IMR-90 (cell line): ENCODE results near the gene GRIN2D. TPM values are rescaled to one million over a fixed set of nuclear protein-coding genes. Genes with fewer than 3 reads are reported as not detected.

Experiments
- ATAC-seq: fragments of 200-7000 bp; cut with Tn5 transposase; 2 replicates; pipeline ENCODE4 v1.9.1; 2020; ENCODE audit warnings: low read depth, mild to moderate bottlenecking, moderate library complexity
- BruUV-seq: library from RNA; stranded (reverse); fragments of 400-500 nt; replicated peaks from 2 replicates; lab custom pipeline; 2021; lab: Mats Ljungman, UMichigan
- CTCF ChIA-PET: fragments of 300-600 bp; formaldehyde crosslinking; extraction: SDS; loops from one replicate; lab custom pipeline; 2021; ENCODE audit warnings: antibody characterized with exemption; lab: Yijun Ruan, JAX
- POLR2A ChIA-PET: fragments of 300-600 bp; sonication (Branson Sonifier 250); formaldehyde crosslinking; loops from one replicate; lab custom pipeline; 2022; ENCODE audit warnings: antibody characterized with exemption; ENCODE audit not compliant: unreplicated experiment; lab: Charles Lee
- DNase-seq: peaks from one replicate; pipeline ENCODE4 v3.0.0; 2013
- H2AFZ ChIP-seq: replicated peaks from 2 replicates; pipeline ENCODE3; 2013; ENCODE audit warnings: low read length, mild to moderate bottlenecking; ENCODE audit not compliant: poor library complexity
- H2AK5ac ChIP-seq: 2 replicates; pipeline ENCODE4 v1.6.1; 2013; ENCODE audit warnings: low read depth, low read length, inconsistent platforms
- H2AK9ac ChIP-seq: replicated peaks from 2 replicates; pipeline ENCODE3; 2013; ENCODE audit warnings: mild to moderate bottlenecking, low read depth, low read length, moderate library complexity; ENCODE audit not compliant: poor library complexity
- H2BK120ac ChIP-seq: 2 replicates; pipeline ENCODE4 v1.6.1; 2013; ENCODE audit warnings: low read depth, low read length, inconsistent platforms
- H2BK15ac ChIP-seq: 3 replicates; pipeline ENCODE4 v1.6.1; 2013; ENCODE audit warnings: low read depth, low read length, inconsistent platforms
- H2BK20ac ChIP-seq: 2 replicates; pipeline ENCODE4 v1.6.1; 2013; ENCODE audit warnings: low read depth, mild to moderate bottlenecking, inconsistent platforms, low read length, moderate library complexity
- H2BK5ac ChIP-seq: 2 replicates; pipeline ENCODE4 v1.6.1; 2013; ENCODE audit warnings: mild to moderate bottlenecking, low read depth, low read length, inconsistent platforms; ENCODE audit not compliant: poor library complexity, severe bottlenecking
- H3K14ac ChIP-seq: replicated peaks from 2 replicates; pipeline ENCODE4 v1.6.1; 2013; ENCODE audit warnings: low read depth, low read length, inconsistent platforms
- H3K18ac ChIP-seq: 2 replicates; pipeline ENCODE4 v1.6.1; 2013; ENCODE audit warnings: low read depth, low read length, control low read depth
- H3K23ac ChIP-seq: 2 replicates; pipeline ENCODE4 v1.6.1; 2013; ENCODE audit warnings: low read depth, low read length, inconsistent platforms
- H3K27ac ChIP-seq: 2 replicates; pipeline ENCODE4 v1.5.1; 2013; ENCODE audit warnings: mild to moderate bottlenecking, control low read depth, low read length; ENCODE audit not compliant: insufficient read depth
- H3K27me3 ChIP-seq: 2 replicates; pipeline ENCODE4 v1.6.1; 2013; ENCODE audit warnings: low read length; ENCODE audit not compliant: control insufficient read depth, insufficient read depth
- H3K36me3 ChIP-seq: 2 replicates; pipeline ENCODE4 v1.6.1; 2013; ENCODE audit warnings: low read length, mixed read lengths; ENCODE audit not compliant: control insufficient read depth, insufficient read depth
- H3K4ac ChIP-seq: 2 replicates; pipeline ENCODE4 v1.6.1; 2013; ENCODE audit warnings: low read depth, low read length, inconsistent platforms
- H3K4me1 ChIP-seq: 2 replicates; pipeline ENCODE4 v1.6.1; 2013; ENCODE audit warnings: low read length, mixed read lengths; ENCODE audit not compliant: control insufficient read depth, insufficient read depth
- H3K4me2 ChIP-seq: 2 replicates; pipeline ENCODE4 v1.6.1; 2013; ENCODE audit warnings: low read depth, mild to moderate bottlenecking, control low read depth, low read length, moderate library complexity
- H3K4me3 ChIP-seq: 2 replicates; pipeline ENCODE4 v1.5.1; 2013; ENCODE audit warnings: low read depth, mild to moderate bottlenecking, control low read depth, low read length, moderate library complexity; ENCODE audit not compliant: insufficient read depth
- H3K56ac ChIP-seq: 2 replicates; pipeline ENCODE4 v1.6.1; 2013; ENCODE audit warnings: low read length, inconsistent platforms; ENCODE audit not compliant: insufficient read depth; ENCODE audit errors: extremely low read depth
- H3K79me1 ChIP-seq, 2 experiments: 2 replicates each; pipeline ENCODE4 v1.6.1; 2013; ENCODE audit warnings: low read length in 2 of 2, inconsistent platforms in 1 of 2, low read depth in 1 of 2
- H3K9ac ChIP-seq: 2 replicates; pipeline ENCODE4 v1.6.1; 2013; ENCODE audit warnings: low read depth, low read length, control low read depth
- H3K9me1 ChIP-seq: 2 replicates; pipeline ENCODE4 v1.6.1; 2013; ENCODE audit warnings: low read length, inconsistent platforms; ENCODE audit not compliant: insufficient read depth
- H3K9me3 ChIP-seq: 2 replicates; pipeline ENCODE4 v1.6.1; 2013; ENCODE audit warnings: low read length; ENCODE audit not compliant: control insufficient read depth, insufficient read depth
- H4K20me1 ChIP-seq: 2 replicates; pipeline ENCODE4 v1.6.1; 2013; ENCODE audit warnings: low read length, inconsistent platforms; ENCODE audit not compliant: insufficient read depth
- H4K5ac ChIP-seq: 2 replicates; pipeline ENCODE4 v1.6.1; 2013; ENCODE audit warnings: mild to moderate bottlenecking, low read depth, low read length, control low read depth
- H4K8ac ChIP-seq, 2 experiments: 2 replicates each; pipeline ENCODE4 v1.6.1; 2013; ENCODE audit warnings: low read depth in 2 of 2, low read length in 2 of 2, control low read depth in 1 of 2, inconsistent platforms in 1 of 2
- H4K91ac ChIP-seq: 2 replicates; pipeline ENCODE4 v1.6.1; 2013; ENCODE audit warnings: low read depth, low read length, inconsistent platforms; ENCODE audit not compliant: insufficient read depth
- CEBPB ChIP-seq: IDR thresholded peaks from 2 replicates; pipeline ENCODE4 v1.6.1; 2012; ENCODE audit warnings: low read depth, low read length, improper control_type of control experiment
- CHD1 ChIP-seq: IDR thresholded peaks from 2 replicates; pipeline ENCODE4 v1.6.1; 2012; ENCODE audit warnings: low read depth, low read length, improper control_type of control experiment
- CTCF ChIP-seq: conservative IDR thresholded peaks from 2 replicates; pipeline ENCODE4 v1.5.1; 2012; ENCODE audit warnings: mild to moderate bottlenecking, low read depth, low read length, improper control_type of control experiment
- ELK1 ChIP-seq: fragments of 150-350 bp; IDR thresholded peaks from 2 replicates; pipeline ENCODE4 v1.6.1; 2016; ENCODE audit warnings: low read depth, mild to moderate bottlenecking, low read length, moderate library complexity, borderline replicate concordance
- FOS ChIP-seq: fragments of 150-350 bp; IDR thresholded peaks from 2 replicates; pipeline ENCODE4 v1.6.1; 2016; ENCODE audit warnings: low read depth, low read length
- MAFK ChIP-seq: IDR thresholded peaks from 2 replicates; pipeline ENCODE4 v1.6.1; 2012; ENCODE audit warnings: low read depth, low read length, improper control_type of control experiment
- MAZ ChIP-seq: IDR thresholded peaks from 2 replicates; pipeline ENCODE4 v1.6.1; 2012; ENCODE audit warnings: low read depth, mild to moderate bottlenecking, low read length, improper control_type of control experiment, moderate library complexity, borderline replicate concordance
- MXI1 ChIP-seq: IDR thresholded peaks from 2 replicates; pipeline ENCODE4 v1.6.1; 2012; ENCODE audit warnings: low read depth, mild to moderate bottlenecking, low read length, moderate library complexity, borderline replicate concordance
- NFE2L2 ChIP-seq: fragments of 150-350 bp; IDR thresholded peaks from 2 replicates; pipeline ENCODE4 v1.6.1; 2016; ENCODE audit warnings: low read depth, mild to moderate bottlenecking, low read length
- POLR2A ChIP-seq: IDR thresholded peaks from 2 replicates; pipeline ENCODE4 v1.6.1; 2012; ENCODE audit warnings: mild to moderate bottlenecking, low read depth, low read length
- RAD21 ChIP-seq: IDR thresholded peaks from 2 replicates; pipeline ENCODE4 v1.6.1; 2012; ENCODE audit warnings: low read length, improper control_type of control experiment
- RCOR1 ChIP-seq: IDR thresholded peaks from 2 replicates; pipeline ENCODE4 v1.6.1; 2012; ENCODE audit warnings: mild to moderate bottlenecking, low read length, improper control_type of control experiment; ENCODE audit not compliant: insufficient replicate concordance
- RFX5 ChIP-seq: IDR thresholded peaks from 2 replicates; pipeline ENCODE4 v1.8.0; 2012; ENCODE audit warnings: low read depth, mild to moderate bottlenecking, low read length, moderate library complexity
- SMC3 ChIP-seq: fragments of 150-350 bp; IDR thresholded peaks from 2 replicates; pipeline ENCODE4 v1.6.1; 2016; ENCODE audit warnings: low read depth, mild to moderate bottlenecking, antibody characterized with exemption, low read length, moderate library complexity
- USF2 ChIP-seq: fragments of 150-350 bp; IDR thresholded peaks from 2 replicates; pipeline ENCODE4 v1.6.1; 2017; ENCODE audit warnings: mild to moderate bottlenecking, antibody characterized with exemption, low read length, low read depth
- WGBS, 2 experiments: methylation state at CpG; one replicate each; pipeline versions ENCODE4 v1.1.5 to v1.1.7; 2013; ENCODE audit warnings: missing lambda C conversion rate in 2 of 2; ENCODE audit not compliant: insufficient read length in 1 of 2; ENCODE audit errors: extremely low coverage in 2 of 2; 5-methylcytosine and 5-hydroxymethylcytosine counted together
- dilution Hi-C: fragments of 300-500 bp; cut with HindIII; formaldehyde crosslinking; loops from one replicate; pipeline ENCODE4 v1.14.3; 2018; ENCODE audit warnings: low sequenced_read_pairs; ENCODE audit not compliant: unreplicated experiment
- in situ Hi-C: fragments of 300-500 bp; cut with MboI; formaldehyde crosslinking; loops from 3 replicates; pipeline ENCODE4 v1.14.3; 2019; ENCODE audit warnings: low sequenced_read_pairs, inconsistent platforms, mixed read lengths
- intact Hi-C: fragments of 100-400 bp; cut with micrococcal nuclease; formaldehyde crosslinking; loops from 2 replicates; pipeline ENCODE4 v1.10.0; 2022
- polyA plus RNA-seq, 3 experiments: library from polyadenylated mRNA; depleted of rRNA; stranded (reverse); fragments of >200 nt; gene quantifications; 2 replicates each; pipeline ENCODE4 v1.2.3, GENCODE V29; 2012; ENCODE audit warnings: low replicate concordance in 1 of 3
- total RNA-seq: library from RNA; depleted of rRNA; stranded (reverse); fragments of >200 nt; gene quantifications from 2 replicates; pipeline ENCODE4 v1.2.3, GENCODE V29; 2012

The GRIN2D gene
- total and polyA plus RNA-seq, 2 of the 4 experiments (the other 2 are of a cell fraction) = under 0.01 to 0.24 TPM

GRCh38 chr19:48381178-48381950 lies 12.1 kb upstream of the GRIN2D start:
- in situ Hi-C loops = no loop called here
- CTCF ChIA-PET = interaction anchor here (1.3 kb wide), 1 partner anchor 64 kb away, joined by 3 read pairs; no protein-coding TSS in a partner anchor
- POLR2A ChIA-PET = no interaction called here
- TF ChIP-seq RAD21 (no peak), MAZ (no peak), MXI1 (no peak), RCOR1 (no peak), SMC3 (no peak), MAFK (no peak), POLR2A (no peak), RFX5 (no peak), NFE2L2 (no peak), FOS (no peak), CHD1 (no peak), ELK1 (no peak), CEBPB (no peak), CTCF (no peak), USF2 (no peak)

More at GRCh38 chr19:48381178-48381950, 12.1 kb upstream of the GRIN2D start:
- Histone ChIP-seq H3K14ac (no peak overlapping the region), H4K91ac (no peak overlapping the region), H4K5ac (no peak overlapping the region), H2BK15ac (no peak overlapping the region), H2AFZ (no peak overlapping the region), H3K4me1 (no peaks in the 10 kb centered on the region), H4K8ac (no peak overlapping the region), H3K18ac (no peak overlapping the region), H4K20me1 (peaks cover 3% of the 10 kb centered on the region; the same call in 1 of the 2 replicates), H3K27me3 (no peaks in the 10 kb centered on the region), H3K79me1 (peaks cover 9 to 27% of the 10 kb centered on the region in 2 experiments), H3K4ac (no peak overlapping the region), H3K56ac (no peak overlapping the region), H2BK5ac (no peak overlapping the region), H3K4me3 (no peak overlapping the region), H3K36me3 (peaks cover 43% of the 10 kb centered on the region), H2BK20ac (no peak overlapping the region), H3K4me2 (no peak overlapping the region), H3K9me3 (no peaks in the 10 kb centered on the region), H3K9me1 (no peaks in the 10 kb centered on the region), H3K9ac (no peak overlapping the region), H3K23ac (no peak overlapping the region), H2AK5ac (no peak overlapping the region), H2AK9ac (no peak overlapping the region), H3K27ac (no peak overlapping the region), H2BK120ac (no peak overlapping the region)
- no peak for ATAC-seq
- intact Hi-C loops = no loop called here
- no TSS peak for BruUV-seq
- dilution Hi-C loops = no loop called here
- DNase-seq = no peak
- 90% methylated on average over 2 of the region's 11 CpGs; no CpG with 5 or more reads in 1 of the 2 experiments for WGBS, 2 experiments
